Type B pancreatic cell (in vitro differentiated cells): ENCODE measurements around the gene ZBTB12. TPM values are rescaled to one million over a fixed set of nuclear protein-coding genes. Genes with fewer than 3 reads are reported as not detected.
"Not testable (repeated sequence)": the region's sequence is repeated elsewhere in the genome, so short reads cannot be mapped to it uniquely, and the experiment has no call there.

ENCODE experiments used
- DNase-seq: peaks from one replicate; pipeline ENCODE4 v3.0.0; 2021; ENCODE audit warnings: mixed read lengths; ENCODE audit not compliant: unreplicated experiment; ENCODE audit errors: extremely low spot score
- H3K27ac Mint-ChIP-seq: 2 replicates; pipeline ENCODE4 v1.8.0; 2021; ENCODE audit warnings: mild to moderate bottlenecking, mixed read lengths
- H3K27me3 Mint-ChIP-seq: 2 replicates; pipeline ENCODE4 v1.8.0; 2021; ENCODE audit warnings: mixed read lengths
- H3K36me3 Mint-ChIP-seq: 2 replicates; pipeline ENCODE4 v1.8.0; 2021; ENCODE audit warnings: mixed read lengths
- H3K4me1 Mint-ChIP-seq: one replicate; pipeline ENCODE4 v1.8.0; 2021; ENCODE audit warnings: mixed read lengths; ENCODE audit not compliant: unreplicated experiment
- H3K4me3 Mint-ChIP-seq: 2 replicates; pipeline ENCODE4 v1.8.0; 2021; ENCODE audit warnings: mild to moderate bottlenecking, mixed read lengths
- H3K9me3 Mint-ChIP-seq: 2 replicates; pipeline ENCODE4 v1.8.0; 2021; ENCODE audit warnings: mixed read lengths
- total RNA-seq: library from RNA; stranded (reverse); gene quantifications from 2 replicates; pipeline ENCODE4 v1.2.1, GENCODE V29; 2021; ENCODE audit warnings: low replicate concordance
- TF ChIP-seq, protein P1 (sequence below): fragments of 200-600 bp; sonication (generic); conservative IDR thresholded peaks from 2 replicates; pipeline ENCODE4 v1.5.0; 2021; ENCODE audit warnings: antibody characterized with exemption, mild to moderate bottlenecking

The ZBTB12 gene
- total RNA-seq, 1 donor from 2014 or later = 37.7 TPM

DNA sequence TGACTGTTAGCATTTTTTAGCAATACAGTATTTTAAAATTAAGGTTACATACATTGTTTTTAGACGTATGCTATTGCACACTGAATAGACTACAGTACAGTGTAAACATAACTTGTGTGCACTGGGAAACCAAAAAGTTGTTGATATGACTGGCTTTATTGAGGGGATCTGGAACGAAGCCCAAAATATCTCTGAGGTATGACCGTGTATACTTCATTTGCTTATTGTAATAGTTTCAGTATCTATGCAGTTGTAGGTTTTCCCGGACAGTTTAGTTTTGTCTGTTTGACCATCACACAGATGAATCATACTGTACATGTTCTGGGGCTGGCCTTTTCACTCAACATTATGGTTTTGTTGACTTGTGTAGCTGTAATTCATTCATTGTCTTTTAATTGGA, 6.9 kb upstream of the ZBTB12 start:
- Mint-ChIP-seq H3K36me3 (no peaks in the 10 kb centered on the region), H3K4me3 (no peak overlapping the region), H3K4me1 (peaks cover 7% of the 10 kb centered on the region), H3K9me3 (no peaks in the 10 kb centered on the region), H3K27ac (no peak overlapping the region), H3K27me3 (no peaks in the 10 kb centered on the region)
- DNase-seq = no peak
- TF ChIP-seq, protein P1, sequence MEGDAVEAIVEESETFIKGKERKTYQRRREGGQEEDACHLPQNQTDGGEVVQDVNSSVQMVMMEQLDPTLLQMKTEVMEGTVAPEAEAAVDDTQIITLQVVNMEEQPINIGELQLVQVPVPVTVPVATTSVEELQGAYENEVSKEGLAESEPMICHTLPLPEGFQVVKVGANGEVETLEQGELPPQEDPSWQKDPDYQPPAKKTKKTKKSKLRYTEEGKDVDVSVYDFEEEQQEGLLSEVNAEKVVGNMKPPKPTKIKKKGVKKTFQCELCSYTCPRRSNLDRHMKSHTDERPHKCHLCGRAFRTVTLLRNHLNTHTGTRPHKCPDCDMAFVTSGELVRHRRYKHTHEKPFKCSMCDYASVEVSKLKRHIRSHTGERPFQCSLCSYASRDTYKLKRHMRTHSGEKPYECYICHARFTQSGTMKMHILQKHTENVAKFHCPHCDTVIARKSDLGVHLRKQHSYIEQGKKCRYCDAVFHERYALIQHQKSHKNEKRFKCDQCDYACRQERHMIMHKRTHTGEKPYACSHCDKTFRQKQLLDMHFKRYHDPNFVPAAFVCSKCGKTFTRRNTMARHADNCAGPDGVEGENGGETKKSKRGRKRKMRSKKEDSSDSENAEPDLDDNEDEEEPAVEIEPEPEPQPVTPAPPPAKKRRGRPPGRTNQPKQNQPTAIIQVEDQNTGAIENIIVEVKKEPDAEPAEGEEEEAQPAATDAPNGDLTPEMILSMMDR = no peak

DNA sequence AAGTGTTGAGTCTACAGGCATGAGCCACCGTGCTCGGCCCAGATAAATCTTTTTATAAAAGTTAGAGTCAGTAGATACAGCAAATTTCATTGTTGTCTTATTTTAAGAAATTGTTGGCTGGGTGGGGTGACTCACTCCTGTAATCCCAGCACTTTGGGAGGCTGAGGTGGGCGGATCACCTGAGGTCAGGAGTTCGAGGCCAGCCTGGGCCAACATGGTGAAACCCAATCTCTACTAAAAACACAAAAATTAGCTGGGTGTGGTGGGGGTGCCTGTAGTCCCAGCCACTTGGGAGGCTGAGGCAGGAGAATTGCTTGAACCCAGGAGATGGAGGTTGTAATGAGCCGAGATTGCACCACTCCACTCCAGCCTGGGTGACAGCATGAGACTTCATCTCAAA, 6.4 kb upstream of the ZBTB12 start:
- H3K4me1 Mint-ChIP-seq, DNase-seq, H3K27me3 Mint-ChIP-seq, H3K36me3 Mint-ChIP-seq, H3K4me3 Mint-ChIP-seq, H3K9me3 Mint-ChIP-seq, H3K27ac Mint-ChIP-seq: not testable (repeated sequence)

DNA sequence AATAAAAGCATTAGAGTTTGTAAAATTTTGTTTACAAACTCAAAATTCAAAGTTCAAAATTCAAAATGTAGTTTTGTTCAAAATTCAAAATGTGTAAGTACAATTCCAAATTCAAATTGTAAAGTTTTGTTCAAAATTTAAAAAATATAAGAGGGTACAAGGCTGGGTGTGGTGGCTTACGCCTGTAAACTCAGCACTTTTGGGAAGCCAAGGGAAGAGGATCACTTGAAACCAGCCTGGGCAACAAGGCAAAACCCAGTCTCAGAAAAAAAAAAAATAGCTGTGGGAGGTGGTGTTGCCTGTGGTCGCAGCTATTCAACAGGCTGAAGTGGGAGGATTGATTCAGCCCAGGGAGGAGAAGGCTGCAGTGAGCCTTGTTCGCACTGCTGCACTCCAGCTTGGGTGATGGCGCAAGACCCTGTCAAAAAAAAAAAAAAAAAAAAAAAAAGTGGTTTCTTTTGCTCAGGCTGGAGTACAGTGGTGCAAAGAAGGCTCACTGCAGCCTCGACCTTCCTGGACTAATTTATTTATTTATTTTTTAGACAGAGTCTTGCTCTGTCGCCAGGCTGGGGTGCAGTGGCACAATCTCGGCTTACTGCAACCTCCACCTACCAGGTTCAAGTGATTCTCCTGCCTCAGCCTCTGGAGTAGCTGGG, 5.4 kb upstream of the ZBTB12 start:
- H3K9me3 Mint-ChIP-seq = no peaks in the 10 kb centered on the region
- no peak overlapping the region for H3K4me3 Mint-ChIP-seq
- peaks cover 15% of the 10 kb centered on the region for H3K4me1 Mint-ChIP-seq
- no peaks in the 10 kb centered on the region for H3K36me3 Mint-ChIP-seq
- no peaks in the 10 kb centered on the region for H3K27me3 Mint-ChIP-seq
- H3K27ac Mint-ChIP-seq = no peak overlapping the region
- TF ChIP-seq, protein P1 = no peak
- DNase-seq = no peak

DNA sequence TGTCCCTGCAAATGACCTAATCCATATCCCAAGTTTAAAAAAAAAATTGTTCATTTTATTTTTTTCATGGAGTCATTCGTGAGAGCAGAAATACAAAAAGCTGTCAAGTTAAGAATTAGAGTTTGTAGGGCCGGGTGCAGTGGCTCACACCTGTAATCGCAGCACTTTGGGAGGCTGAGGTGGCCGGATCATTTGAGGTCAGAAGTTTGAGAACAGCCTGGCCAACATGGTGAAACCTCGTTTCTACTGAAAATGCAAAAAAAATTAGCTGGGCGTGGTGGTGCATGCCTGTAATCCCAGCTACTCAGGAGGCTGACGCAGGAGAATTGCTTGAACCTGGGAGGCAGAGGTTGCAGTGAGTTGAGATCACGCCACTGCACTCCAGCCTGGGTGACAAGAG, 4.8 kb upstream of the ZBTB12 start:
- not testable (repeated sequence) for DNase-seq, H3K4me3 Mint-ChIP-seq, H3K27me3 Mint-ChIP-seq, H3K36me3 Mint-ChIP-seq, H3K27ac Mint-ChIP-seq, H3K9me3 Mint-ChIP-seq
- H3K4me1 Mint-ChIP-seq = peaks cover 15% of the 10 kb centered on the region

DNA sequence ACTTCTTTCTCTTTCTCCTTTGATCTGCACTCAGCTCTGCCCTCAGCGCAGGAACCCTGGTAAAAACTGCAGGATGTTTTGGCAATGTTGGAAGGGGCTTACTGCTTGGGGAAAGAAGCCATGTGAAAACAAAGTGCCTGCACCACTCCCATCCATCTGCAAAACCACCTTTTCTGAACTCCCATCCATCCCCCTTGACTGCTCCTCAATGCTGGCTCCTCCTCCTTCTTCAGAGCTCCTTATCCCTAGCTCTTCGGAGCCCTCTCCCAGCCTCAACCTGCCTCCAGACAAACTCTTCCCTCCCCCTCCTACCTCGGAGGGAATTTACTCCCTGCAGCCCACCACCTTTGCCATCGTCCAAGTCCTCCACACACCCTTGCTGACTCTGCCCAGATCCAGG, 4.2 kb upstream of the ZBTB12 start:
- DNase-seq = no peak
- H3K36me3 Mint-ChIP-seq = no peaks in the 10 kb centered on the region
- no peaks in the 10 kb centered on the region for H3K27me3 Mint-ChIP-seq
- H3K27ac Mint-ChIP-seq = no peak overlapping the region
- H3K9me3 Mint-ChIP-seq = no peaks in the 10 kb centered on the region
- peaks cover 15% of the 10 kb centered on the region for H3K4me1 Mint-ChIP-seq
- TF ChIP-seq, protein P1 = no peak
- peak overlapping the region; percentile 20 for H3K4me3 Mint-ChIP-seq

DNA sequence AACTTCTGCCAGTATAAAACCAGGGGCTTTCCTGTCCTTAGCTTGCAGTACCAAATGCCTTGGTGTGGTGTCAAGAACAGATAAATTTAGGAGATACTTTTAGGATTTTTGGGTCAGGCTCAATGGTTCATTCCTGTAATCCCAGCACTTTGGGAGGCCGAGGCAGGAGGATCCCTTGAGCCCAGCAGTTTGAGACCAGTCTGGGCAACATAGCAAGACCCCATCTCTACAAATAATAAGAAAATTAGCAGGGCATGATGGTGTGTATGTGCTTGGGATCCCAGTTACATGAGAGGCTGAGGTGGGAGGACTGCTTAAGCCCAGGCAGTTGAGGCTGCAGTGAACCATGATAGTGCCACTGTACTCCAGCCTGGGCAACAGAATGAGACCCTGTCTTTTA, 3.2 kb upstream of the ZBTB12 start:
- Mint-ChIP-seq H3K27ac (no peak overlapping the region), H3K4me1 (peaks cover 15% of the 10 kb centered on the region), H3K9me3 (no peaks in the 10 kb centered on the region), H3K27me3 (no peaks in the 10 kb centered on the region), H3K36me3 (no peaks in the 10 kb centered on the region), H3K4me3 (no peak overlapping the region)
- TF ChIP-seq, protein P1 = no peak
- no peak for DNase-seq

DNA sequence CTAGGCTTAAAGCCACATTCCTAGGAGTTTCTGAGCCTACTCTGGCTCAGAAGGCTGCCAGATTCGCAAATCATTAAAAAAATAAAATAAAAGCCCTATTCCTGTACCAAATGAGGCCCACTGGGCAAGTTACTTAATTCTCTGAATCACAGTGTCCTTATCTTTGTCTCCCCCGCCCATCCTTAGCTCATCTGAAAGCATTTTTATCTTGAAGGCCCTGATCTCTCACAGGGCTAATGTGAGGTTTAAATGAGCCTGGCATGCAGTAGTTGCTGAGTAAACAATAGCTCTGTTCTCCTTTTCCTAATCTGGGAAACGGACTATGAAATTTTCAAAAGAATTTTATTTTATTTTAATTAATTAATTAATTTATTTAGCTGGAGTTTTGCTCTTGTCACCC, 2.1 kb upstream of the ZBTB12 start:
- Mint-ChIP-seq H3K4me1 (peaks cover 23% of the 10 kb centered on the region), H3K9me3 (no peaks in the 10 kb centered on the region), H3K36me3 (no peaks in the 10 kb centered on the region), H3K4me3 (peak overlapping the region; percentile 39), H3K27ac (no peak overlapping the region), H3K27me3 (no peaks in the 10 kb centered on the region)
- TF ChIP-seq, protein P1 = no peak
- no peak for DNase-seq
